ENCODE data around the gene NEDD8.

The NEDD8 gene

GRCh38 chr14:24267516-24267915 is 35.3 kb upstream of the NEDD8 start:
- no peaks in the 10 kb centered on the region for H4K20me1 ChIP-seq (ENCODE audit: low read depth, low read length)
- H3K9me3 ChIP-seq (ENCODE audit: insufficient read depth, low read length): no peaks in the 10 kb centered on the region
- no peaks in the 10 kb centered on the region for H3K27me3 ChIP-seq (ENCODE audit: low read length)
- no peak overlapping the region for H3K4me3 ChIP-seq (ENCODE audit: insufficient read depth, low read length, poor library complexity, severe bottlenecking)
- no peak overlapping the region for H2AFZ ChIP-seq (ENCODE audit: low read depth, low read length, severe bottlenecking)
- H3K4me2 ChIP-seq (ENCODE audit: low read depth, low read length, poor library complexity, severe bottlenecking): no peak overlapping the region
- peaks cover 8% of the 10 kb centered on the region for H3F3A ChIP-seq (ENCODE audit: insufficient read depth)
- H3K36me3 ChIP-seq (ENCODE audit: low read length): no peaks in the 10 kb centered on the region
- H3K9me2 ChIP-seq (replicated peaks; ENCODE audit: insufficient read depth, low read length): no peaks in the 10 kb centered on the region
- no peak overlapping the region for H3K27ac ChIP-seq (ENCODE audit: low read depth, low read length)
- no peaks in the 10 kb centered on the region for H3K79me2 ChIP-seq (ENCODE audit: insufficient read depth, low read length)
- TF ChIP-seq CTCF (IDR thresholded peaks at IDR 0.05; ENCODE audit: insufficient read depth, low read length, poor library complexity, severe bottlenecking): no peak
- TF ChIP-seq EZH2phosphoT487 (conservative IDR thresholded peaks at IDR 0.05; ENCODE audit: low read length): no peak
- H3K9ac ChIP-seq (ENCODE audit: low read length): no peak overlapping the region

GRCh38 chr14:24266344-24267244 is 34.4 kb upstream of the NEDD8 start:
- Histone ChIP-seq H3K9me3 (ENCODE audit: insufficient read depth, low read length) (no peaks in the 10 kb centered on the region), H3K27me3 (ENCODE audit: low read length) (no peaks in the 10 kb centered on the region), H3F3A (ENCODE audit: insufficient read depth) (no peaks in the 10 kb centered on the region), H3K9me2 (replicated peaks; ENCODE audit: insufficient read depth, low read length) (no peaks in the 10 kb centered on the region), H3K27ac (ENCODE audit: low read depth, low read length) (no peak overlapping the region), H3K4me3 (ENCODE audit: insufficient read depth, low read length, poor library complexity, severe bottlenecking) (no peak overlapping the region), H3K36me3 (ENCODE audit: low read length) (no peaks in the 10 kb centered on the region), H4K20me1 (ENCODE audit: low read depth, low read length) (no peaks in the 10 kb centered on the region), H3K79me2 (ENCODE audit: insufficient read depth, low read length) (no peaks in the 10 kb centered on the region), H3K9ac (ENCODE audit: low read length) (no peak overlapping the region), H2AFZ (ENCODE audit: low read depth, low read length, severe bottlenecking) (no peak overlapping the region), H3K4me2 (ENCODE audit: low read depth, low read length, poor library complexity, severe bottlenecking) (no peak overlapping the region)
- no peak for TF ChIP-seq CTCF (IDR thresholded peaks at IDR 0.05; ENCODE audit: insufficient read depth, low read length, poor library complexity, severe bottlenecking)
- TF ChIP-seq EZH2phosphoT487 (conservative IDR thresholded peaks at IDR 0.05; ENCODE audit: low read length): no peak

GRCh38 chr14:24264298-24264697 is 32.1 kb upstream of the NEDD8 start:
- H3K9me3 ChIP-seq (ENCODE audit: insufficient read depth, low read length): no peaks in the 10 kb centered on the region
- no peaks in the 10 kb centered on the region for H3K79me2 ChIP-seq (ENCODE audit: insufficient read depth, low read length)
- no peaks in the 10 kb centered on the region for H3F3A ChIP-seq (ENCODE audit: insufficient read depth)
- H4K20me1 ChIP-seq (ENCODE audit: low read depth, low read length): no peaks in the 10 kb centered on the region
- H3K4me3 ChIP-seq (ENCODE audit: insufficient read depth, low read length, poor library complexity, severe bottlenecking): no peak overlapping the region
- H3K9ac ChIP-seq (ENCODE audit: low read length): no peak overlapping the region
- no peaks in the 10 kb centered on the region for H3K27me3 ChIP-seq (ENCODE audit: low read length)
- no peak overlapping the region for H3K4me2 ChIP-seq (ENCODE audit: low read depth, low read length, poor library complexity, severe bottlenecking)
- H3K9me2 ChIP-seq (replicated peaks; ENCODE audit: insufficient read depth, low read length): no peaks in the 10 kb centered on the region
- no peak overlapping the region for H2AFZ ChIP-seq (ENCODE audit: low read depth, low read length, severe bottlenecking)
- no peaks in the 10 kb centered on the region for H3K36me3 ChIP-seq (ENCODE audit: low read length)
- no peak overlapping the region for H3K27ac ChIP-seq (ENCODE audit: low read depth, low read length)
- TF ChIP-seq EZH2phosphoT487 (conservative IDR thresholded peaks at IDR 0.05; ENCODE audit: low read length): no peak
- no peak for TF ChIP-seq CTCF (IDR thresholded peaks at IDR 0.05; ENCODE audit: insufficient read depth, low read length, poor library complexity, severe bottlenecking)

Measured in SU-DHL-6 (cell line).